Activated CD4-positive, alpha-beta T cell treated with anti-CD3 and anti-CD28 coated beads for 24 hours (primary cell): Measurements from ENCODE around the gene OR11H7.
"Not testable (repeated sequence)": the region's sequence is repeated elsewhere in the genome, so short reads cannot be mapped to it uniquely, and the experiment has no call there.

Source experiments
- DNase-seq, 2 donors: peaks; one replicate each; pipeline ENCODE4 v3.0.0-alpha.2; 2020; ENCODE audit warnings: low read depth in 2 of 2

OR11H7 gene

GRCh38 chr14:20228681-20229080 lies at the start of gene OR11H7:
TSS of gene OR11H7 (plus strand) at chr14:20228981.
- DNase-seq, result no peak

GRCh38 chr14:20179218-20179617 lies 49.6 kb upstream of the OR11H7 start:
- no peak for DNase-seq

GRCh38 chr14:20179880-20180279 lies 48.9 kb upstream of the OR11H7 start:
- no peak for DNase-seq

- DNase-seq, result no peak
Observed at GRCh38 chr14:20180486-20180885, 48.3 kb upstream of the OR11H7 start.

- no peak for DNase-seq
Observed at GRCh38 chr14:20184181-20184580, 44.6 kb upstream of the OR11H7 start.

- DNase-seq, result no peak
Observed at GRCh38 chr14:20190596-20190995, 38.2 kb upstream of the OR11H7 start, which contains the start of gene OR11G2. TSS of gene OR11G2 (plus strand) at chr14:20190896. CDS start at chr14:20197438, 6,542 bp downstream.

- DNase-seq, result no peak
Observed at GRCh38 chr14:20191396-20191795, 37.4 kb upstream of the OR11H7 start.

GRCh38 chr14:20194101-20194500 lies 34.7 kb upstream of the OR11H7 start:
- DNase-seq, result no peak

- DNase-seq, result not testable (repeated sequence)
Observed at GRCh38 chr14:20195170-20195569, 33.6 kb upstream of the OR11H7 start.

GRCh38 chr14:20195911-20196310 lies 32.9 kb upstream of the OR11H7 start:
- DNase-seq, result no peak

- DNase-seq, result no peak
Observed at GRCh38 chr14:20197459-20197858, 31.3 kb upstream of the OR11H7 start.

GRCh38 chr14:20198991-20199390 lies 29.8 kb upstream of the OR11H7 start:
- no peak for DNase-seq

GRCh38 chr14:20204721-20205120 lies 24.1 kb upstream of the OR11H7 start:
- no peak for DNase-seq

- no peak for DNase-seq
Observed at GRCh38 chr14:20209595-20209994, 19.2 kb upstream of the OR11H7 start.

- not testable (repeated sequence) for DNase-seq
Observed at GRCh38 chr14:20212406-20212805, 16.4 kb upstream of the OR11H7 start.

- DNase-seq, result no peak
Observed at GRCh38 chr14:20215196-20215595, 13.6 kb upstream of the OR11H7 start.

GRCh38 chr14:20219033-20219432 lies 9.7 kb upstream of the OR11H7 start:
- no peak for DNase-seq

GRCh38 chr14:20223410-20223809 lies 5.4 kb upstream of the OR11H7 start, which contains the start of gene OR11H6:
TSS of gene OR11H6 (plus strand) at chr14:20223710. CDS start at chr14:20223710, 0 bp downstream.
- no peak for DNase-seq

- DNase-seq, result not testable (repeated sequence)
Observed at GRCh38 chr14:20235415-20235814, 6.6 kb downstream of the OR11H7 start.

GRCh38 chr14:20247646-20248246 lies 19.0 kb downstream of the OR11H7 start:
- no peak for DNase-seq

- no peak for DNase-seq
Observed at GRCh38 chr14:20262642-20263128, 33.9 kb downstream of the OR11H7 start.

GRCh38 chr14:20264361-20264760 lies 35.6 kb downstream of the OR11H7 start:
- DNase-seq, result not testable (repeated sequence)

GRCh38 chr14:20274062-20274461 lies 45.3 kb downstream of the OR11H7 start:
- no peak for DNase-seq

GRCh38 chr14:20277409-20277808 lies 48.6 kb downstream of the OR11H7 start:
- DNase-seq, result no peak
